SK-N-SH (cell line): ENCODE data around the gene ST6GALNAC6.

Experiments used
- EP300 ChIP-seq, 2 experiments: IDR thresholded peaks; 2 replicates each; pipeline versions ENCODE4 v1.4.0 to v1.6.1; 2012; ENCODE audit warnings: borderline replicate concordance in 1 of 2, low read depth in 1 of 2, low read length in 1 of 2
- EZH2phosphoT487 ChIP-seq: fragments of 200-600 bp; sonication (generic); IDR thresholded peaks from 2 replicates; pipeline ENCODE4 v1.6.1; 2017; ENCODE audit warnings: low read depth, mixed run types, mild to moderate bottlenecking, antibody characterized with exemption, moderate library complexity, borderline replicate concordance
- GATA2 ChIP-seq: sonication (generic); formaldehyde crosslinking; IDR thresholded peaks from 2 replicates; pipeline ENCODE4 v1.5.0; 2020; ENCODE audit warnings: mild to moderate bottlenecking, missing genetic modification reagents
- MXI1 ChIP-seq: IDR thresholded peaks from 2 replicates; pipeline ENCODE4 v1.6.1; 2012; ENCODE audit warnings: mild to moderate bottlenecking, low read depth, low read length, improper control_type of control experiment
- POLR2AphosphoS5 ChIP-seq: IDR thresholded peaks from 2 replicates; pipeline ENCODE4 v1.6.1; 2012; ENCODE audit warnings: low read depth, low read length
- TAF1 ChIP-seq: IDR thresholded peaks from 2 replicates; pipeline ENCODE4 v1.6.1; 2012; ENCODE audit warnings: low read depth, mild to moderate bottlenecking, low read length, moderate library complexity, borderline replicate concordance
- TEAD4 ChIP-seq: IDR thresholded peaks from 2 replicates; pipeline ENCODE4 v1.4.0; 2012; ENCODE audit warnings: mild to moderate bottlenecking, borderline replicate concordance; ENCODE audit not compliant: insufficient read depth
- YY1 ChIP-seq: IDR thresholded peaks from 2 replicates; pipeline ENCODE4 v1.4.0; 2012; ENCODE audit warnings: low read depth, mild to moderate bottlenecking
- TF ChIP-seq, protein P1 (sequence below): fragments of 200-600 bp; sonication (generic); IDR thresholded peaks from 2 replicates; pipeline ENCODE4 v1.6.1; 2017; ENCODE audit warnings: antibody characterized with exemption, mild to moderate bottlenecking, moderate library complexity
- TF ChIP-seq, protein P2 (sequence below): fragments of 150-350 bp; IDR thresholded peaks from 2 replicates; pipeline ENCODE4 v1.6.1; 2017; ENCODE audit warnings: antibody characterized with exemption, low read length, low read depth, borderline replicate concordance
- TF ChIP-seq, protein P3 (sequence below): IDR thresholded peaks from 2 replicates; pipeline ENCODE4 v1.6.1; 2012; ENCODE audit warnings: mild to moderate bottlenecking, low read depth, low read length, moderate library complexity
- TF ChIP-seq, protein P4 (sequence below): IDR thresholded peaks from 2 replicates; pipeline ENCODE4; 2012

DNA sequence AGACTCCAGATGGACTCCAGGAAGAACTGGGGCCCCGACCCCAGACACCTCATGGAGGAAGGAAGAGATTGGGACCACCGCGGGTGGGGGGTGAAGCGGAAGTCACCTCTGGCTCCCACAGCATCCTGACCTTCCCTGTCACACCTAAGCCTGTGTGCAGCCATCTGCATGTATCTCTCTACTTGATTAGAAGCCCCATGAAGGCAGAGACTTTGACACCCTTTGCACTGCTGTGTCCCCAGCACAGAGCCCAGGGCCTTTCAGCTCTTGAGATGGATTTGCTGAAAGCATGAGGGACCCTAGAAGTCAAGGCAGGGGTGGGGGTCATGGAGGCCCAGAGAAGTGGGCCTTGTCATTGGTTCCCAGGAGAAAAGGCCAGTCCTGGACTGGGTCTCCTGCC is 42.1 kb downstream of the ST6GALNAC6 start:
- TF ChIP-seq, protein P1, sequence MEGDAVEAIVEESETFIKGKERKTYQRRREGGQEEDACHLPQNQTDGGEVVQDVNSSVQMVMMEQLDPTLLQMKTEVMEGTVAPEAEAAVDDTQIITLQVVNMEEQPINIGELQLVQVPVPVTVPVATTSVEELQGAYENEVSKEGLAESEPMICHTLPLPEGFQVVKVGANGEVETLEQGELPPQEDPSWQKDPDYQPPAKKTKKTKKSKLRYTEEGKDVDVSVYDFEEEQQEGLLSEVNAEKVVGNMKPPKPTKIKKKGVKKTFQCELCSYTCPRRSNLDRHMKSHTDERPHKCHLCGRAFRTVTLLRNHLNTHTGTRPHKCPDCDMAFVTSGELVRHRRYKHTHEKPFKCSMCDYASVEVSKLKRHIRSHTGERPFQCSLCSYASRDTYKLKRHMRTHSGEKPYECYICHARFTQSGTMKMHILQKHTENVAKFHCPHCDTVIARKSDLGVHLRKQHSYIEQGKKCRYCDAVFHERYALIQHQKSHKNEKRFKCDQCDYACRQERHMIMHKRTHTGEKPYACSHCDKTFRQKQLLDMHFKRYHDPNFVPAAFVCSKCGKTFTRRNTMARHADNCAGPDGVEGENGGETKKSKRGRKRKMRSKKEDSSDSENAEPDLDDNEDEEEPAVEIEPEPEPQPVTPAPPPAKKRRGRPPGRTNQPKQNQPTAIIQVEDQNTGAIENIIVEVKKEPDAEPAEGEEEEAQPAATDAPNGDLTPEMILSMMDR = no peak
- TF ChIP-seq TAF1 (no peak), EP300 (IDR thresholded peaks at IDR 0.05; ENCODE audit: borderline replicate concordance in 1 of 2, low read depth in 1 of 2, low read length in 1 of 2) (no peak), POLR2AphosphoS5 (no peak), MXI1 (no peak), TEAD4 (no peak), EZH2phosphoT487 (no peak), YY1 (no peak), GATA2 (CRISPR knock-in tag) (no peak)
- TF ChIP-seq, protein P2, sequence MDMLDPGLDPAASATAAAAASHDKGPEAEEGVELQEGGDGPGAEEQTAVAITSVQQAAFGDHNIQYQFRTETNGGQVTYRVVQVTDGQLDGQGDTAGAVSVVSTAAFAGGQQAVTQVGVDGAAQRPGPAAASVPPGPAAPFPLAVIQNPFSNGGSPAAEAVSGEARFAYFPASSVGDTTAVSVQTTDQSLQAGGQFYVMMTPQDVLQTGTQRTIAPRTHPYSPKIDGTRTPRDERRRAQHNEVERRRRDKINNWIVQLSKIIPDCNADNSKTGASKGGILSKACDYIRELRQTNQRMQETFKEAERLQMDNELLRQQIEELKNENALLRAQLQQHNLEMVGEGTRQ = no peak
- TF ChIP-seq, protein P3, sequence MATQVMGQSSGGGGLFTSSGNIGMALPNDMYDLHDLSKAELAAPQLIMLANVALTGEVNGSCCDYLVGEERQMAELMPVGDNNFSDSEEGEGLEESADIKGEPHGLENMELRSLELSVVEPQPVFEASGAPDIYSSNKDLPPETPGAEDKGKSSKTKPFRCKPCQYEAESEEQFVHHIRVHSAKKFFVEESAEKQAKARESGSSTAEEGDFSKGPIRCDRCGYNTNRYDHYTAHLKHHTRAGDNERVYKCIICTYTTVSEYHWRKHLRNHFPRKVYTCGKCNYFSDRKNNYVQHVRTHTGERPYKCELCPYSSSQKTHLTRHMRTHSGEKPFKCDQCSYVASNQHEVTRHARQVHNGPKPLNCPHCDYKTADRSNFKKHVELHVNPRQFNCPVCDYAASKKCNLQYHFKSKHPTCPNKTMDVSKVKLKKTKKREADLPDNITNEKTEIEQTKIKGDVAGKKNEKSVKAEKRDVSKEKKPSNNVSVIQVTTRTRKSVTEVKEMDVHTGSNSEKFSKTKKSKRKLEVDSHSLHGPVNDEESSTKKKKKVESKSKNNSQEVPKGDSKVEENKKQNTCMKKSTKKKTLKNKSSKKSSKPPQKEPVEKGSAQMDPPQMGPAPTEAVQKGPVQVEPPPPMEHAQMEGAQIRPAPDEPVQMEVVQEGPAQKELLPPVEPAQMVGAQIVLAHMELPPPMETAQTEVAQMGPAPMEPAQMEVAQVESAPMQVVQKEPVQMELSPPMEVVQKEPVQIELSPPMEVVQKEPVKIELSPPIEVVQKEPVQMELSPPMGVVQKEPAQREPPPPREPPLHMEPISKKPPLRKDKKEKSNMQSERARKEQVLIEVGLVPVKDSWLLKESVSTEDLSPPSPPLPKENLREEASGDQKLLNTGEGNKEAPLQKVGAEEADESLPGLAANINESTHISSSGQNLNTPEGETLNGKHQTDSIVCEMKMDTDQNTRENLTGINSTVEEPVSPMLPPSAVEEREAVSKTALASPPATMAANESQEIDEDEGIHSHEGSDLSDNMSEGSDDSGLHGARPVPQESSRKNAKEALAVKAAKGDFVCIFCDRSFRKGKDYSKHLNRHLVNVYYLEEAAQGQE = no peak
- TF ChIP-seq, protein P4, sequence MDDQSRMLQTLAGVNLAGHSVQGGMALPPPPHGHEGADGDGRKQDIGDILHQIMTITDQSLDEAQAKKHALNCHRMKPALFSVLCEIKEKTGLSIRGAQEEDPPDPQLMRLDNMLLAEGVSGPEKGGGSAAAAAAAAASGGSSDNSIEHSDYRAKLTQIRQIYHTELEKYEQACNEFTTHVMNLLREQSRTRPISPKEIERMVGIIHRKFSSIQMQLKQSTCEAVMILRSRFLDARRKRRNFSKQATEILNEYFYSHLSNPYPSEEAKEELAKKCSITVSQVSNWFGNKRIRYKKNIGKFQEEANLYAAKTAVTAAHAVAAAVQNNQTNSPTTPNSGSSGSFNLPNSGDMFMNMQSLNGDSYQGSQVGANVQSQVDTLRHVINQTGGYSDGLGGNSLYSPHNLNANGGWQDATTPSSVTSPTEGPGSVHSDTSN = no peak
